ENCODE measurements around the gene CDC42SE2. TPM values are rescaled to one million over a fixed set of nuclear protein-coding genes. Genes with fewer than 3 reads are reported as not detected.

Gene CDC42SE2
- total RNA-seq, 1 donor: 45.6 TPM

GRCh38 chr5:131259326-131259725, 4.5 kb upstream of the CDC42SE2 start:
- no peak for DNase-seq (ENCODE audit: low read depth)
- no peak overlapping the region for H3K4me3 ChIP-seq (ENCODE audit: low read depth, low read length)
- TF ChIP-seq CTCF (IDR thresholded peaks at IDR 0.05; ENCODE audit: insufficient read depth, low read length): no peak

GRCh38 chr5:131260895-131261294, 3.0 kb upstream of the CDC42SE2 start:
- no peak for TF ChIP-seq CTCF (IDR thresholded peaks at IDR 0.05; ENCODE audit: insufficient read depth, low read length)
- no peak for DNase-seq (ENCODE audit: low read depth)
- no peak overlapping the region for H3K4me3 ChIP-seq (ENCODE audit: low read depth, low read length)

GRCh38 chr5:131261483-131261882, 2.4 kb upstream of the CDC42SE2 start:
- no peak overlapping the region for H3K4me3 ChIP-seq (ENCODE audit: low read depth, low read length)
- no peak for DNase-seq (ENCODE audit: low read depth)
- no peak for TF ChIP-seq CTCF (IDR thresholded peaks at IDR 0.05; ENCODE audit: insufficient read depth, low read length)

- peak overlapping the region; percentile 88 for H3K4me3 ChIP-seq (ENCODE audit: low read depth, low read length)
- peak; percentile 28 for DNase-seq (ENCODE audit: low read depth)
- TF ChIP-seq CTCF (IDR thresholded peaks at IDR 0.05; ENCODE audit: insufficient read depth, low read length): no peak
Measured at GRCh38 chr5:131262953-131263541, 806 bp upstream of the CDC42SE2 start.

GRCh38 chr5:131264451-131265099, 722 bp downstream of the CDC42SE2 start:
- H3K4me3 ChIP-seq (ENCODE audit: low read depth, low read length): peak overlapping the region; percentile 88
- no peak for TF ChIP-seq CTCF (IDR thresholded peaks at IDR 0.05; ENCODE audit: insufficient read depth, low read length)
- DNase-seq (ENCODE audit: low read depth): peak; percentile 36

GRCh38 chr5:131265311-131265803, 1.5 kb downstream of the CDC42SE2 start:
- H3K4me3 ChIP-seq (ENCODE audit: low read depth, low read length): peak overlapping the region; percentile 88
- DNase-seq (ENCODE audit: low read depth): peak; percentile 32
- peak; percentile 44 for TF ChIP-seq CTCF (IDR thresholded peaks at IDR 0.05; ENCODE audit: insufficient read depth, low read length)
